KOPT-K1 (cell line): ENCODE results near the gene FMO3.

Source experiments
- H3K27ac ChIP-seq: fragments of 200-600 bp; sonication (generic); 2 replicates; pipeline ENCODE4 v1.5.1; 2016; ENCODE audit warnings: antibody characterized with exemption, mild to moderate bottlenecking, low read depth, low read length; ENCODE audit not compliant: poor library complexity, severe bottlenecking
- H3K36me3 ChIP-seq: fragments of 200-600 bp; sonication (generic); 2 replicates; pipeline ENCODE4 v1.5.1; 2017; ENCODE audit warnings: antibody characterized with exemption, mild to moderate bottlenecking, low read length, moderate library complexity; ENCODE audit not compliant: insufficient read depth
- H3K9me3 ChIP-seq: fragments of 200-600 bp; sonication (generic); 2 replicates; pipeline ENCODE4 v1.5.1; 2017; ENCODE audit warnings: antibody characterized with exemption, low read length, mild to moderate bottlenecking; ENCODE audit not compliant: insufficient read depth, poor library complexity, severe bottlenecking

The FMO3 gene

GRCh38 chr1:171090604-171091003, at the start of gene FMO3:
Gene FMO3 (plus strand): TSS chr1:171090905. CDS start chr1:171092659, 1,754 bp downstream.
- H3K27ac ChIP-seq, result no peak within 1 kb of the TSS
- H3K9me3 ChIP-seq, result no peaks in the 10 kb centered on the region
- no peaks in the 10 kb centered on the region for H3K36me3 ChIP-seq

- no peak overlapping the region for H3K27ac ChIP-seq
- no peaks in the 10 kb centered on the region for H3K9me3 ChIP-seq
- H3K36me3 ChIP-seq, result no peaks in the 10 kb centered on the region
These were observed 42.7 kb upstream of the FMO3 start for GRCh38 chr1:171048014-171048413.

- no peak overlapping the region for H3K27ac ChIP-seq
- H3K9me3 ChIP-seq, result no peaks in the 10 kb centered on the region
- H3K36me3 ChIP-seq, result no peaks in the 10 kb centered on the region
These were observed 37.7 kb upstream of the FMO3 start for GRCh38 chr1:171052977-171053376.

- no peaks in the 10 kb centered on the region for H3K36me3 ChIP-seq
- no peaks in the 10 kb centered on the region for H3K9me3 ChIP-seq
- no peak overlapping the region for H3K27ac ChIP-seq
These were observed 34.6 kb upstream of the FMO3 start for GRCh38 chr1:171055966-171056643.

- no peaks in the 10 kb centered on the region for H3K9me3 ChIP-seq
- no peaks in the 10 kb centered on the region for H3K36me3 ChIP-seq
- H3K27ac ChIP-seq, result no peak overlapping the region
These were observed 29.1 kb upstream of the FMO3 start for GRCh38 chr1:171061425-171062143.

GRCh38 chr1:171062902-171063301, 27.8 kb upstream of the FMO3 start:
- Histone ChIP-seq H3K27ac (no peak overlapping the region), H3K9me3 (no peaks in the 10 kb centered on the region), H3K36me3 (no peaks in the 10 kb centered on the region)

- Histone ChIP-seq H3K9me3 (no peaks in the 10 kb centered on the region), H3K27ac (no peak overlapping the region), H3K36me3 (no peaks in the 10 kb centered on the region)
These were observed 15.7 kb upstream of the FMO3 start for GRCh38 chr1:171075041-171075440.

GRCh38 chr1:171081314-171081753, 9.4 kb upstream of the FMO3 start:
- no peaks in the 10 kb centered on the region for H3K36me3 ChIP-seq
- H3K27ac ChIP-seq, result no peak overlapping the region
- no peaks in the 10 kb centered on the region for H3K9me3 ChIP-seq

- Histone ChIP-seq H3K36me3 (no peaks in the 10 kb centered on the region), H3K9me3 (no peaks in the 10 kb centered on the region), H3K27ac (no peak overlapping the region)
These were observed 8.9 kb upstream of the FMO3 start for GRCh38 chr1:171081763-171082201.

GRCh38 chr1:171082606-171083005, 8.1 kb upstream of the FMO3 start:
- Histone ChIP-seq H3K36me3 (no peaks in the 10 kb centered on the region), H3K27ac (no peak overlapping the region), H3K9me3 (no peaks in the 10 kb centered on the region)

- Histone ChIP-seq H3K36me3 (no peaks in the 10 kb centered on the region), H3K27ac (no peak overlapping the region), H3K9me3 (no peaks in the 10 kb centered on the region)
These were observed 7.5 kb upstream of the FMO3 start for GRCh38 chr1:171083222-171083621.

- H3K36me3 ChIP-seq, result no peaks in the 10 kb centered on the region
- no peak overlapping the region for H3K27ac ChIP-seq
- H3K9me3 ChIP-seq, result no peaks in the 10 kb centered on the region
These were observed 6.6 kb upstream of the FMO3 start for GRCh38 chr1:171084091-171084490.

GRCh38 chr1:171084870-171085269, 5.8 kb upstream of the FMO3 start:
- Histone ChIP-seq H3K9me3 (no peaks in the 10 kb centered on the region), H3K27ac (no peak overlapping the region), H3K36me3 (no peaks in the 10 kb centered on the region)

- Histone ChIP-seq H3K27ac (no peak overlapping the region), H3K9me3 (no peaks in the 10 kb centered on the region), H3K36me3 (no peaks in the 10 kb centered on the region)
These were observed 2.8 kb upstream of the FMO3 start for GRCh38 chr1:171087896-171088295.

- no peak overlapping the region for H3K27ac ChIP-seq
- no peaks in the 10 kb centered on the region for H3K36me3 ChIP-seq
- no peaks in the 10 kb centered on the region for H3K9me3 ChIP-seq
These were observed 13.2 kb downstream of the FMO3 start for GRCh38 chr1:171103862-171104261.
